ENCODE measurements around the gene STK17B. TPM values are rescaled to one million over a fixed set of nuclear protein-coding genes. Genes with fewer than 3 reads are reported as not detected.

Gene STK17B
- total RNA-seq, 1 experiment from 2014 or later: 16.9 TPM

DNA sequence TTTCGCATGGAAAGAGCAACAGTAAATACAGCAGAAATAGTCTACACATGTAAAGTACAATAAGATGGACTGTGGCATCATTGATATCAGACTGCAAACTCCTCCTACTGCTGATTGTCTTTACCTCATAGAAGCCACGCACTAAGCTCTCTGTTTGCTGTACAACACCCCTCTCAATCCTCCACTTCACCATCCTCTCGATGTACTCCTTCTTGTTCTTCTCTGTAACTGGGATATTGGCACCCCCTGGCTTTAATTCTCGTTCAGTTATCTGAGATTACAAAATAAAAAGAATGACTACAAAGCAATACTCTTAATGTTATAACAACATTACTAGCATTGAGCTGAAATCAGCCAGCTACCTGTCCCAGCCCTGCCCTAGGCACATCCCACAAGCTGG, 49.3 kb upstream of the STK17B start:
- no peak for ATAC-seq
- no peaks in the 10 kb centered on the region for H3K9me2 ChIP-seq (ENCODE audit: insufficient read depth)
- TF ChIP-seq, protein P1, sequence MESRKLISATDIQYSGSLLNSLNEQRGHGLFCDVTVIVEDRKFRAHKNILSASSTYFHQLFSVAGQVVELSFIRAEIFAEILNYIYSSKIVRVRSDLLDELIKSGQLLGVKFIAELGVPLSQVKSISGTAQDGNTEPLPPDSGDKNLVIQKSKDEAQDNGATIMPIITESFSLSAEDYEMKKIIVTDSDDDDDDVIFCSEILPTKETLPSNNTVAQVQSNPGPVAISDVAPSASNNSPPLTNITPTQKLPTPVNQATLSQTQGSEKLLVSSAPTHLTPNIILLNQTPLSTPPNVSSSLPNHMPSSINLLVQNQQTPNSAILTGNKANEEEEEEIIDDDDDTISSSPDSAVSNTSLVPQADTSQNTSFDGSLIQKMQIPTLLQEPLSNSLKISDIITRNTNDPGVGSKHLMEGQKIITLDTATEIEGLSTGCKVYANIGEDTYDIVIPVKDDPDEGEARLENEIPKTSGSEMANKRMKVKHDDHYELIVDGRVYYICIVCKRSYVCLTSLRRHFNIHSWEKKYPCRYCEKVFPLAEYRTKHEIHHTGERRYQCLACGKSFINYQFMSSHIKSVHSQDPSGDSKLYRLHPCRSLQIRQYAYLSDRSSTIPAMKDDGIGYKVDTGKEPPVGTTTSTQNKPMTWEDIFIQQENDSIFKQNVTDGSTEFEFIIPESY (IDR thresholded peaks at IDR 0.05; ENCODE audit: extremely low read depth, insufficient replicate concordance, low read length): no peak
- TF ChIP-seq SIN3A (IDR thresholded peaks at IDR 0.05; ENCODE audit: low read depth) (no peak), SRF (IDR thresholded peaks at IDR 0.05; ENCODE audit: low read depth) (no peak), RAD21 (IDR thresholded peaks at IDR 0.05; ENCODE audit: low read depth) (no peak)
- TF ChIP-seq, protein P2, sequence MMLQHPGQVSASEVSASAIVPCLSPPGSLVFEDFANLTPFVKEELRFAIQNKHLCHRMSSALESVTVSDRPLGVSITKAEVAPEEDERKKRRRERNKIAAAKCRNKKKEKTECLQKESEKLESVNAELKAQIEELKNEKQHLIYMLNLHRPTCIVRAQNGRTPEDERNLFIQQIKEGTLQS (IDR thresholded peaks at IDR 0.05): no peak
- TF ChIP-seq, protein P3, sequence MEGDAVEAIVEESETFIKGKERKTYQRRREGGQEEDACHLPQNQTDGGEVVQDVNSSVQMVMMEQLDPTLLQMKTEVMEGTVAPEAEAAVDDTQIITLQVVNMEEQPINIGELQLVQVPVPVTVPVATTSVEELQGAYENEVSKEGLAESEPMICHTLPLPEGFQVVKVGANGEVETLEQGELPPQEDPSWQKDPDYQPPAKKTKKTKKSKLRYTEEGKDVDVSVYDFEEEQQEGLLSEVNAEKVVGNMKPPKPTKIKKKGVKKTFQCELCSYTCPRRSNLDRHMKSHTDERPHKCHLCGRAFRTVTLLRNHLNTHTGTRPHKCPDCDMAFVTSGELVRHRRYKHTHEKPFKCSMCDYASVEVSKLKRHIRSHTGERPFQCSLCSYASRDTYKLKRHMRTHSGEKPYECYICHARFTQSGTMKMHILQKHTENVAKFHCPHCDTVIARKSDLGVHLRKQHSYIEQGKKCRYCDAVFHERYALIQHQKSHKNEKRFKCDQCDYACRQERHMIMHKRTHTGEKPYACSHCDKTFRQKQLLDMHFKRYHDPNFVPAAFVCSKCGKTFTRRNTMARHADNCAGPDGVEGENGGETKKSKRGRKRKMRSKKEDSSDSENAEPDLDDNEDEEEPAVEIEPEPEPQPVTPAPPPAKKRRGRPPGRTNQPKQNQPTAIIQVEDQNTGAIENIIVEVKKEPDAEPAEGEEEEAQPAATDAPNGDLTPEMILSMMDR (IDR thresholded peaks at IDR 0.05 in 2 of 3, conservative IDR thresholded peaks at IDR 0.05 in 1 of 3; ENCODE audit: borderline replicate concordance in 1 of 3, insufficient read depth in 1 of 3, low read depth in 2 of 3, low read length in 2 of 3): no peak
- TF ChIP-seq, protein P4, sequence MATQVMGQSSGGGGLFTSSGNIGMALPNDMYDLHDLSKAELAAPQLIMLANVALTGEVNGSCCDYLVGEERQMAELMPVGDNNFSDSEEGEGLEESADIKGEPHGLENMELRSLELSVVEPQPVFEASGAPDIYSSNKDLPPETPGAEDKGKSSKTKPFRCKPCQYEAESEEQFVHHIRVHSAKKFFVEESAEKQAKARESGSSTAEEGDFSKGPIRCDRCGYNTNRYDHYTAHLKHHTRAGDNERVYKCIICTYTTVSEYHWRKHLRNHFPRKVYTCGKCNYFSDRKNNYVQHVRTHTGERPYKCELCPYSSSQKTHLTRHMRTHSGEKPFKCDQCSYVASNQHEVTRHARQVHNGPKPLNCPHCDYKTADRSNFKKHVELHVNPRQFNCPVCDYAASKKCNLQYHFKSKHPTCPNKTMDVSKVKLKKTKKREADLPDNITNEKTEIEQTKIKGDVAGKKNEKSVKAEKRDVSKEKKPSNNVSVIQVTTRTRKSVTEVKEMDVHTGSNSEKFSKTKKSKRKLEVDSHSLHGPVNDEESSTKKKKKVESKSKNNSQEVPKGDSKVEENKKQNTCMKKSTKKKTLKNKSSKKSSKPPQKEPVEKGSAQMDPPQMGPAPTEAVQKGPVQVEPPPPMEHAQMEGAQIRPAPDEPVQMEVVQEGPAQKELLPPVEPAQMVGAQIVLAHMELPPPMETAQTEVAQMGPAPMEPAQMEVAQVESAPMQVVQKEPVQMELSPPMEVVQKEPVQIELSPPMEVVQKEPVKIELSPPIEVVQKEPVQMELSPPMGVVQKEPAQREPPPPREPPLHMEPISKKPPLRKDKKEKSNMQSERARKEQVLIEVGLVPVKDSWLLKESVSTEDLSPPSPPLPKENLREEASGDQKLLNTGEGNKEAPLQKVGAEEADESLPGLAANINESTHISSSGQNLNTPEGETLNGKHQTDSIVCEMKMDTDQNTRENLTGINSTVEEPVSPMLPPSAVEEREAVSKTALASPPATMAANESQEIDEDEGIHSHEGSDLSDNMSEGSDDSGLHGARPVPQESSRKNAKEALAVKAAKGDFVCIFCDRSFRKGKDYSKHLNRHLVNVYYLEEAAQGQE (IDR thresholded peaks at IDR 0.05; ENCODE audit: low read depth): no peak
- no peaks in the 10 kb centered on the region for H3K9me3 ChIP-seq (ENCODE audit: control insufficient read depth in 1 of 2, insufficient read depth in 1 of 2, low read depth in 1 of 2, low read length in 2 of 2)
- no peak for DNase-seq (ENCODE audit: low read depth, low spot score)
- ChIA-PET CTCF (interaction anchor here (1.3 kb wide), 1 partner anchor 12 kb away, joined by 3 read pairs; no protein-coding TSS in a partner anchor), POLR2A (no interaction called here), RAD21 (ENCODE audit: low non-redundant PET in 1 of 2, low total read pairs in 2 of 2, uncharacterized antibody in 2 of 2, unreplicated experiment in 2 of 2) (no interaction called here)
- H4K20me1 ChIP-seq (ENCODE audit: insufficient read depth): no peaks in the 10 kb centered on the region
- H2AFZ ChIP-seq (ENCODE audit: low read depth, low read length, poor library complexity, severe bottlenecking): no peak overlapping the region
- no TSS peak for BruUV-seq (replicated peaks)
- H3K4me2 ChIP-seq (ENCODE audit: low read length): no peak overlapping the region
- no peak overlapping the region for H3K27ac ChIP-seq (ENCODE audit: low read depth, low read length)
- H3K9ac ChIP-seq (ENCODE audit: low read length): no peak overlapping the region
- H3K4me1 ChIP-seq (ENCODE audit: control insufficient read depth in 1 of 2, insufficient read depth in 2 of 2, low read length in 2 of 2): peaks cover 0 to 8% of the 10 kb centered on the region in 2 experiments; a peak in 2 of 4 replicates
- intact Hi-C loops (cut with micrococcal nuclease): no loop called here
- no peak overlapping the region for H3K4me3 ChIP-seq (replicated peaks in 1 of 2; ENCODE audit: low read depth in 1 of 2, low read length in 2 of 2)
- H3K27me3 ChIP-seq (ENCODE audit: insufficient read depth, low read length): no peaks in the 10 kb centered on the region
- no peaks in the 10 kb centered on the region for H3K36me3 ChIP-seq (ENCODE audit: control insufficient read depth in 1 of 2, insufficient read depth in 2 of 2, low read length in 2 of 2)
- no peaks in the 10 kb centered on the region for H3K79me2 ChIP-seq (ENCODE audit: insufficient read depth, low read length)

Data from HCT116 (cell line).